ENCODE data around the gene NGDN.

NGDN gene

DNA sequence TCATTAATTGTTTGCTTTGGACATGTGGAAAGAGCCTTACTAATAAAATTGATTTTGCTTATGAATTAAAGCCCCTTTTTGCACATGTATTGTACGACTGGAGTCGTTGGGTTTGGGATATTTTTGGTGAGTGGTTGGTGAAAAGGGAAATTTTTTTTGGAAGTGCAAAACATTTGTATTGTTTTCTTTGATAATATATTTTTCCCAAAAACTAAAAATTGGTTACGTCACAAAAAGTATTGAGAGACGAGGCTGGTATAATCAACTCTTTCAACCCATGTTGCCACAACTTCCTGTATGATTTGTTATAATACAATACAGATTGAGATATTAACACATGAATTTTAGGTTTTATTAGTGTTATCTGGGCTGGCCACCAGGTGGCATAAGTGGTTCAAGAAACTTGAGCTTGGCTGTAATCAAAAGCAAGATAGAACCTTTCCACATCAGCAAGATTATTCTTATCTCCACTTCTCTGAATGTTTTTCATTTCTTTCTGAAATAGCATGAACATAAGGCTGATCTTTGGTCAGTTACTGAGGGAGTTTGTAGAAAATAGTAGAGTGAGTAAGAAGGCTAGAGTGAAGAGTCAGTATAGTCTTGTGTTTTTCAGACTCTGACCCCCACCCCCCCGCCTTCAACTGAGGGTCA, 8.7 kb downstream of the NGDN start:
- no peak for DNase-seq

DNA sequence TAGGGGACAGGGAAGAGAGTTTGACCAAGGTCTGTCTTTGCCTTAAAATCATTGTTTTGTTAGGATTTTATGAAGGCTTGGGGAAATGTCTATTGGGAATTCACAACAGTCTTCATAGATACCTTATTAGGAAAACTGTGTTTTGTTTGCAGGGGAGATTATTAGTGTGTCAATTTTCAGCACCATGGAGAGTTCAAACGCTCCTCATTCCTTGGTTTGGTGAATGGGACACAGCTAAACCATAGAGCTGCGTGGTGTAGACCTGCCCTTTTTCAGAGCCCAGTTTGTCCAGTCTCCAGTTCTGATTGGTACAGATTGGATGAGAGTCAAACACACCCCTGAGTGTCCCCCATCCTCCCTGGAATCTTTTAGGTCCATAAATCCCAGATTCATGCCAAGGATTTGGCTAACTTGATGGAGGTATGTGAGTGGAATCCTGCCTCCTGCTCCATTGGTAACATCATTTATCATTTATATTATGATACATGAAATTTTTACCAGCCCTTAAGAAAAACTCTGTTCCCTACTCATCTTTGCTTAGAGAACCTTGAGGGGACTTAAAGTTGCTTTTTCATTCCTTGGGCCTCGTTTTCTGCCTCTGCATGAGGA, 12.0 kb downstream of the NGDN start:
- no peak for DNase-seq

DNA sequence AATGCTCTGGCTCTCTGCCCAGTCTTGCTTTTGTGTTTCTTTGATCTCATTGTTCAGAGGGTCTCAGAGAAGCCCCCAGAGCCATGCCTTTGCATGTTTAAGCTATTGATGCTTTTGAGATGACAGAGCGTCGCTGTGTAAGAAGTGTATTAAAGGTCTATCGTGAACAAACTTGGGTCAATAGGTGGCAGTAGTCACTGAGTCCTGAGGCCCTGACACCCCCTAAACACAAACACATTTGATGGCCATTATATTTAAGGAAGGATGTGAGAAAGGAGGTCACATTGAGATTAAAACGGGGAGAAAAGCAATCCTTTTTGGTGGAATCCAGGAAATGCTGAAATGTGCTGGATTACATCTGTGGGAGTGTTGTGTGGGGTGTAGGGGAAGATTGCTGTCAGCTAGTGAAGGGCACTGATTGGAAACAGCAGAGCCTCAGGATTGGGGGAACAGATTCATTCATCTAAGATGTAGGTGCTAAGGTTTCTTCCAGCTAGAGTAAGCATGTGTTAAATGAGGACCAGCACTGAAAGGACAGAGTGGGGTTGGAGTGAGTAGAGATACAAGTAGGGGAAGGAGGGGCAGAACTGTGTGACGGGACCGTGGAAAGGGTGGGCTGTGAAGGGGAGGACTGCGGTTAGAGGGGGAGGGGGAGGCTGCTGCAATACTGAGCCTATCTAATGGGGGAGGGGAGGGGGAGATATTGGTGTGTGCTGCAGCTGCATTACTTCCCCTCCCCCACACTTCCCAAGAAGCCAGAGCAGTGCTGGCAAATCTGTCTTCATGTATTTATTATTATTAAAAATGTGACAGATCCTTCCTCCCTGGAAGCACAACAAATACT, 12.7 kb downstream of the NGDN start:
- DNase-seq, result no peak

DNA sequence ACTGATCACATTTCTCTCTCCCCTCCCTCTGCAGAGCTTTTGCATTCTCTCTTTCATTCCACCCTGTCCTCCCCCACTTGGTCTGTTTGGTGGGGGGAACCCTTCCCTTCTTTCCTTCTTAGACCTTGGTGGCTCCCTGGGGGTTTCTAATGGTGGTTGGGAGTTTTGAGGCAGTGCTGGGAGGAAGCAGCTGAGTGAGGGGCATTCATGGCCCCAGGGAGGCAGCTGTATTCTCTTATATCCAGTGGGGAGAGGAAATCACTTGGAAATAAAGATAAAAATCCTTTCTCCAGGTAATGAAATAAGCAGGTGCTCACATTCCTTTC, 13.3 kb downstream of the NGDN start:
- DNase-seq, result no peak

DNA sequence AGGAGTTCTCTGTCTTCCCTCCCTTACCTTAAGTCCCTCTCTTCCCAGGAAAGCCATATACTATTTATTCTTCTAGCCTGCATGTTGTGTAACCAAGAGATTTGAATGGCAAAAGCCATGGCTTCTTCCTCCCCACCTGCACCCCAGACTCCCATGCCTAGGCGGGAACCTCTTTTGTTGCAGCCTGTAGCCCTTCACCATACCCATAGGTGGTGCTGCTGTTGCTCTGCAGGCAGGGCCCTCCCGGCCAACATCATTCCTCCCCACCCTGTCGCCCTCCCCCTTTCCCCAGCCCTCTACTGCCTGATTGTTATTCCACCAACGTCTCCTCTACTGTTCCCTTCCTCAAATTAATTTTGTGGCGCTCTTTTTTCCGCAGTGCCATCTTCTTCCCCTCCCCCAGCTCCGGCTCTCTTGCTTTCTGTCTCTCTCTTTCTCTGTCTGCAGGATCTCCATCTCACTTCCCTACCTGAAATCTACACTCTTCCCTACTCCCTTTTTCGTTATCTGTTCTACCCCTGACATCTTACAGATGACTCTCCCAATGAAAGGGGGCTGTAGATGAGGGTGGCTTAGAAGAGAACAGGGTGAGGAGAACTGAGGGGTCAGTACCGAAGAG, 13.8 kb downstream of the NGDN start:
- no peak for DNase-seq

DNA sequence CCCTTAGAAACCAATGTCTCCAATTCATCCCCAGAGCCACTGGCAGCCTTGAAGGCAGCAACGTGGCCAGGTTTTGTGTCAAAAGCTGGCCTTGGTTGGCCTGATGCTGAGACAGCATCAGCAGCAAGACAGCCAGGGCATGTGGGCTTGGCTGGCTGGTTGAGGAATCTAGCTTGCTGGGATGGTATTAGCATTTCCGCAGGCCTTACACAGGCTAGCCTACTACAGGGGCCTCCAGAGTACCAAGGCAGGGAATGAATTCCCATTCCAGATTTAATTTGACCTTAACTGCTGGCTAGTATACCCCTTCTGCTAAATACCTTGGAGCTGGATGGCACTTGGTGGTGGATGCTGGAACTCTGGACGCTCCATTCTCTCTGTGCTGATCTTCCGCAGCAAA, 15.8 kb downstream of the NGDN start:
- DNase-seq, result no peak

DNA sequence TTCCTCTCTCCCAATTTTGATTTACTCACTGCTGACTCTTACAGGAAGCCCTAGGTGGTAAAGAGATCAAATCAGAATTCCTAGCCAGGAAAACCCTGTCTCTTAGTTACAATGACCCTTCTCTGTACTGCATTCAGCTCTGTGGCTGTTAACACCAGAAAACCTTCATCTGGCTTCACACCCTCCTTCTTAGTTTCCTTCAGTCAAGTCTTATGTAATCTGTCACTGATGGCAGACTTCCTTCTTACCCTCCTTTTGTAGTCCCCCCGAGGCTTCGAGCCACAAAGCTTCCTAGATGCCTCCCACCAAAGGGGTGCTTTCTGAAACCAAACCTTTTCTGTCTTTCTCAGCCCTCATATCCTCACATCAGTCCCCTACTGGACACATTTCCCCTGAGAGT, 16.5 kb downstream of the NGDN start:
- DNase-seq, result no peak

DNA sequence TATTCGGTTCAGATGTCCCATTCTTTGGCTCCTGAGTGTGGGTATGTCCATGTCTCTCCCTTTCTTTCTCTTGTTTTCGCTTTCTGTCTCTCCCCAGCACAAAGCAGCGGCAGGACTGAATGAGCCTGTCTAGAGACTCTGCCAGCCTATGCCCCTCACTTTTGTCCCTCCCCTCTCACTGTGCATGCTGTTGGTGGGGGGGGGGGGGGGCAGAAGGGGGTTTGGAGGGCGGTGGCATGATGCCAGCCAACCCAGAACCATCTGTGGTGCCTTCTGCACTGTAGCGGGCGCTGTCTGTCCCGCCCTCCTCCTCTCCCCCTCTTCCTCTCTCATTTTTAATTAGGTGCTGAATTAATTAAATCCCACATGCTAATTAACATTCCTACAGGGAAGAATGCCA, 17.7 kb downstream of the NGDN start:
- no peak for DNase-seq

DNA sequence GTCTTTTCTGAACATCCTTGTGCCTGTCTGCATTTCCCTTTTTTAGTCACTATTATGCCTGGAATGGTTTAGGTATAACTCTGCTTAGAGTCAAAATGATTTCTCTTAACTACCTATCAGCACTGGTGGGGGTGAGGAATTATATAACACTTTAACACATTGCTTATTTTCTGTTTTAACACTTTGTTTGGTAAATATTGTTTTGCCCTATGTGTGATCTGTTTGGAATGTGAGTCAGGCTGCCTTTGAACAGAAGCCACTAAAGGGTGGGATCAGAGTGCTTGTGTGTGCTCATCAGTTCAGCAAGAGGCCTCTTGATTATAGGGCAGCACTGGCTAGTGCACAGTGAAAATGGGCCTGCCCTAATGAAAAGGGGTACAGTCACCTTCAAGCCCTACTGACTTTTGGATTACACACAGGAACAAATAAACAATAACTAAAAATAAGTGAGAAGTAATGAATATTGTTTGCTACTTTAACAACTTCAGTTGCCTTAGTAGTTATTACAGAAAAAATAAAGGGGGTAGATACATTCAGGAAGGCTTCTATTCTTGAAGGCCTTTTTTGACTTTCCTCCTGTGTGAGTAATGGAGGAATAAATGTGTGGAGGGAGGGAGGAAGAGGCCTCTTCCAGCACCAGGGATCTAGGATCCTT, 23.2 kb downstream of the NGDN start:
- DNase-seq, result no peak

DNA sequence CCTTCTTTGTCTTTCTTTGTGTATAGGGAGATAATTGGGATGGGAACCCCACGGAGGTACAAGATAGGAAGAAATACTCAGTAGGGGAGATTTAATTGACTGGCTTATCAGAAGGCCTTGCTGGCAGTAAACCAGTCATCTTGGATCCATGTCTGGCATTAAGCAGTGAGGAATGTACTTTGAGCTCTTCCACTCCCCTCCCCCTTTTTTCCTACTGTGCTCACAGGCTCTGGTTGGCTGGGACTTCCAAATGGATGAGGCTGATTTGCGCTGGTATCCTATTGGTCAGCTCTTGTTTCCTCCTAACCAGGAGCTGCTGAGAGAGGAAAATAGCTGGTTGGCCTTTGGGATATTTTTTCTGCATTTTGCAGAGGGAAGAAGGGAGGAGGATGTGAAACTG, 24.7 kb downstream of the NGDN start:
- DNase-seq, result no peak

DNA sequence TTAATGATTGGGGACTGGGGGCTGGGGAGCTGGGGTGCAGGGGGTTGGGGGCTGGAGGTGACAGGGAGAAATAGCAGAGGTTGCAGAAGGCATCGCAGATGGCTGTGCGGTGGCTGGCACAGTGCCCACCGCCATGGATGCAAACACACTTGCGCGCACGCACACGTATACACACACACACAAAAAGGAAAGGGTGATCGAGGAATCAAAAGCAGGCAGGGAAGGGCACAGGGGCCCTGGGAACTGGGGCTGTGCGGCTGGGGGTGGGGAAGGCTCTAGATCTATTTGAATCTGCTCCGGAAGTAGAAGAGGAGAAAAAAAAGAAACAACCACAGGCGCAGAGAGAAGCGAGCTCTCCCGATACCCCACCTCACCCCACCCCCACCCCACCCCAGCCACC, 42.7 kb downstream of the NGDN start:
- DNase-seq, result no peak

DNA sequence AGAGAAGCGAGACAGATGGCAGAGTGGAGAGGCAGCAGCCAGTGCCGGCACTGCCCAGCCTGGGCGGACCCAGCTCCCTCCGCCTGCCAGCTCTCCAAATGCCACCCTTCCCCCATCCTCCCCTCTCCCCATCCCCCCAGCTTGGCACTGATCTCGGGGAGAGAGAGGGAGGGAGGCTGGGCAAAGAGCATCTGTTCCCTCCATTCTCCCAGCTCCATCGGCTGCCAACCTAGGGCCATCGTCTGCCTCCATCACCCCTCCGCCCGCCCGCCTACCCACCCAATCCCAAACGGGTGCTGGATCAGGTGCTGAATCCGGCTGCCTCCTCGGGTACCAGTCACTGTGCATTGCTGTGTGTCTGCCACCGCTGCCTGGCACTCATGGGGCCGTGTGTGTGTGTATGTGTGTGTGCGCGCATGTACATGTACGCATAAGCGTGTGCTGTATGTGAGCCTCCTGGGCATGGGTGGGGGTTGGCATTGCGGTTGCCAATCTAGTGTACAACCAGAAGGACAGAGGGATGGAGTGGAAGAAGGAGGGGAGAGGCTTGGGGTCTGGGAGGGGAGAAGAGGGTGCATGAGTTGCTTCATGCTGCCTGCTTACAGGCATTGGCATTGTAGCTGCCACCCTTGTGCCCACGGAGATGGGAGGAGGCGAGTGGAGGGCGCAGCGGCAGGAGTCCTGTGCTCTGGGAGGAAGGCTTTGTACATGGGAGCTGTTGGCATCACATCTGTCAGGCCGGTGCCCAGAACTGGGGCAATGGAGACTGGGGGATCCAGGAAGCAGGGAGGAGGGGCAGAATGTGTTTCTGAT, 43.7 kb downstream of the NGDN start:
- no peak for DNase-seq

DNA sequence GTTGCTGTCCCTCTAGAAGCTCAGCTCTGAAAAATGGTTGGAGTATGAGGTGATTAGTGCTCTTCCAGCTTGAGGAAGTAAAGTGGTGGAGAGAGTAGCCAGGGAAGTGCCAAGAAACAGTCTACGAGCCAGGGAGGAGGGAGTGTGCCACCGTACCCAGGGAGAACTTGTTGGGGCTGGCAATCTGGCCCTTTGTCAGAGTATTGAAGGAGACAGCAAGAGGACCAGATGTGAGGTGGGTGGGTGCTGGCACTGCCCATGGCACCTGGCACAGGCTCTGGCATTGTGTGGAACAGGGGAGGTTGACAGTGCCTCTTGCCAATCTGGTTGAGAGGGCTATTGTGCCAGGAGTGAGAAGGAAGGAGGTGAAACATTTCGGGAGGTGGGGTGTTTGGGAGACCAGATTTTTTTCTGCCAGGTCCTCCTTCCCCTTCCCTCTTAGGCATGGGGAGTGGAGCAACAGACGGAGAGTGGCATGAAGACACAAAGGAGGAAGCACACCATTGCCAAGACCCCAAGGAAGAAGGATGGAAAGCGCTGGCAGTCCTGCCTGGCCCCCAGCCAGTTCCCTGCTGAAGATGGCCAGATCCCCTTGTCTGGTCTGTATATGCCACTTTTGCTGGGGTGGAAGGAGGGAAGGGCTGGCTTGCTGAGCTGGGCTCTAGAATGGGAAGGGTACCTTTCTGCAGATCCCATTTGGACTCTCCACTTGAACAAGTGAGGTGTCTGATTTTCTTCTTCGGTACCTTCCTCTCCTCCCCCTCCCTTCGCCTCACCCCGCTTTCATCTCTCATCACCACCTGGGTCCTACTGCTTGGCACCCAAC, 44.5 kb downstream of the NGDN start:
- no peak for DNase-seq

DNA sequence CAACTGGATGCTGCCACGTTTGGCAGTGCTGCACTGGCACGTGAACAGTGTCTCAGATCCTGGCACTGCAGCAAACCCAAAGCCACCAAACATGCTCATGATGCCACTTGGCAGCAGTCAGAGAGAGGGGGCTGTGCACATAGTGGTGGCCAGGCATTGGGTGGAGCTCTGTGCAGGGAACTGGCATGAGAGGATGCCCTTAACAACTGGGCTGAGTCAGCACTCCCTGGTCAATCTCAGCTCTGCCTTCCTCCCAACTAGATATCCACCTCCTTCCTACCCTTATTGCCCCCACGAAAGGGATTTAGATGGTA, 45.1 kb downstream of the NGDN start:
- DNase-seq, result no peak

DNA sequence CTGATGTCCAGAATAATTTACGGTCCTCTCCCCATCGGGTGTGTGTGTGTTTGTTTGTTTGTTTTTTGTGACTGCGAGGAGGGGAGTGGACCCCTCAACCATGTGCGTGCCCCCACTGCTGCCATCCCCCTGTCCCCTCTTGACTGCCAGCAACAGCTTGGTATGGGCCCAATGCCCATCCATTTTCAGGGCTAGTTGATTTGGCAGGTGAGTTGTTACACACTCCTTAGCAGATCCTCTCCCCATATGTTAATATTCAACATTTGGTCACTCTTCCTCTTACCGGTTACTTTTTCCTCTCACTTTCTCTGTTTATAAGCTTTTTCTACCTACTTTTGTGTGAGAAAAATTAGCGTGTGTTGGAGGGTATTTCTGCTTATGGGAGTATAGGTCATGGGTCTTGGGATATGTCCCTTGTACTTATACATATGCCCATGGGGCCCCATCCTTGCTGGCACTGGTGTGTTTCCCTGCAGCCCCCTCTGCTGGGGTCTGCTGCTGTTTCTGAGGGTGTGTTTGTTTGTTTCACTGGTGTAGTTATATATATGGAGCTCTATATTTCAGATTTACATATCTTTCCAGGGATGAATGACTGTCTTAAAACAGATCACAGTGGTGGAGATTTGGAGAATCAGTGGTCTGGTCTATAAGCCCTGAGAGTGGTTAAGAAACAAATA, 48.3 kb downstream of the NGDN start:
- DNase-seq, result no peak

DNA sequence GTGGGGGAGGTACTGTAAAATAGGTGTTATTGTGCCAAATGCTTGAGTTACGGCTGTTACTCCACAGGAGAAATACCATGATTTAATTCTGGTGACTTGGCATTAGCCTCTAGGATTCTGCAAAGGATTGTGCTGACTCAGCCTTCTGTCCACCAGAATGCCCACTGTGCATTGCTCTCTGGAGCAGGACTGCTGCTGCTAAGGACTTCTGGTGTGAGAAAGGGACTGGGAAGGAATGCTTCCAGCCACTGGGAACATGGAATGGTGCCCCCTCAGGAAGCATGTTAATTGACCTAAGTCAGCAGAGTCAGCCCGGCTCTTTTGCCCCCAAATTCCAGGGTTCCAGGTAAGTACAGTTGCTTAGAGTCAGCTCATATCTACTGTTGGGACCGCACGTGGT, 49.2 kb downstream of the NGDN start:
- no peak for DNase-seq

DNA sequence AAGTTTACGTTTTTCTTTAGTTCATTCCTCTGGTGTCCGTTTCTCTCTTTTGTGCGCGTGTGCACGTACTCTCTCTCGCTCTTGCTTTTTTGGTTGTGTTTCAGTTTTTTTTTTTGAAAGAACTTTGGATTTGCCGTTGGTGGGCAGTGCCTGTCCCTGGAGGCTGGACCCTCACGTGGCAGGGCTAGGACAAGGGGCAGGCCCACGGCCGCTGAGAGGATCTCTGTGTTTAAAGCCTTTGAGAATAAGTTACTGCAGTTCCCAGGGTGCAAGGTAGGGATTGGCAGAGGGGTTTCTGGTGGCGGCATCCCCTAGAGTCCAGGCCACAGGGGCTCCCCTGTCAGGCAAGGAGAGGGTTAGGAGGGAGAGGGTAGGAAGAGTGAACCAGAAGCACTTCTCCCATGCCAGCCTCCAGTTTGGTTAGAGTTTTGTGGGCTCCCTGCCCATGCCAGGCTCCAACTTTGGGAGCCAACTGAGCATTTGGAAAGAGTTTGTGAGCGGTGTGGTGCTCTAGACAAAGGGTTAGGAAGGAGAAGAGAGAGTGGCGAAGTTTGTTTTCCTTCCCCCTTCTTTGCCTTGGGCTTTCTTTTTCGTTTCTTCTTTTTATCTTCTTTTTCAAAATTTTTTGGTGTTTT, 51.5 kb downstream of the NGDN start:
- DNase-seq, result no peak

DNA sequence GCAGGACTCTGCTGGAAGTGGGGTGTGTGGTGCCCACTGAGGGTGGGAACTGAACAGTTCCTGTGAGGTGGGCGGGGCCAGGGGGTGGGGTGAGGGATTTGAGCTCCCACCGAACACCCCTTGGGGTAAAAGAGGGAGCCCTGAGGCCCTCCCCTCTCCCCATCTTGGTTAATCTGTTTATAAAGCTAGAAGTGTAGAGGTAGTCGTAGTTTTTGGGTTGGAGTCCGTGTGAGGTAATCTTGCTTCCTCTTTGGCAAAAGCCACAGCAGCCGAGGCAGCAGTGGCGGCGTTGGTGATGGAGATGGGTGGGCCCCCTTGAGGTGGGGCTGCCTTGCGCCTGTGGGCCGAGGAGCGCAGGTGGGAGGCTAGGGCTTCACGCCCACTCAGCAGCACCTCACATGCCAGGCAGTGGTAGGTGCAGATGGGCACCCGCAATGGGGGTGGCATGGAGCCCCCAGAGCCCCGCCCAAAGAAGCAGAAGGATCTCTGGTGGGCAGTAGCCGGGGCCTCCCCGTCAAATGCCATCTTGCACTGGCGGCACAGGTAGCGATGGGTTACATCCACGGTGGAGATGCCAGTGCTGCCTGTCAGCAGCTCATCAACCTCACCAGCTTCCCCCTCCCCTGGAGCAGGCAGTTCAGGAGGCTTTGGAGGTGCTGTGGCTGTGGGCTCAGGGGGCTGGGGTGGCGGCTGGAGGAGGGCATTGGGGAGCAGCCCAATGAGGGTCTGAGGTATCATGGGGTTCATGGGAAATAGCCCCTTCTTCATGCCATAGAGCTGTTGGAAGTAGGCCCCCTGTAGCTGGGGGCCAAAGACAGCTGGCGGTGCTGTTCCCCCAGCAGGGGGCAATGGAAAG, 52.5 kb downstream of the NGDN start:
- DNase-seq, result no peak

DNA sequence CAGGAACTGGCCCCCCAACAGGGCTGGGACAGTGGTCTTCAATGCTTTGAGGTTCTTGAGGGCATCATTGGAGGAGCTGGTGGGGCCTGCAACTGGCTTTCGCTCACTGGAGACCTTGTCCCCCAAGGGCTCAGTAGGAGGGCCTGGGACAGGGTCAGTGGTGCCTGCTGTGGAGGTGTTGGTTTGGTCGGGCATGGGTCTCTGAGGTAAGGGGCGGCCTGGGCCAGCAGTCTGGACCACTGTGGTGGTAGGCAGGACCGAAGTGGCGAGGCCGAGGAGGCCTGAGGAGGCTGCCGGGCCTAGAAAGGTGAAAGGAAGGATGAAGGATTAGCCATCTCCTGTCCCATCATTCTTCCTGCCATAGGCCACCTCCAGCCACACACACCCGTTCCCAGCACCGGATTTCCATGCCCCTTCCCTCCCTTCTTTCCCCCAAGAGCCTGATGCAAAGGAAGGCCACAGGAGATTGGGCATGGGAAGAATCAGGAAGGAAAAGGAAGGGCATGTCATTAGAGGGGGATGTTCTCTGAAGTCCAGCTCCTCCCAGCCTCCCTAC, 53.2 kb downstream of the NGDN start:
- no peak for DNase-seq

Measured in left hindlimb (tissue), 1 donor.